Stomach (tissue), 9 donors: ENCODE measurements around the gene TMPRSS5. TPM values are rescaled to one million over a fixed set of nuclear protein-coding genes. Genes with fewer than 3 reads are reported as not detected.

Experiments used
- DNase-seq, 2 donors: peaks; one replicate each; pipeline versions ENCODE4 v3.0.0 to v3.0.0-alpha.2; 2013 to 2019
- H3K27ac ChIP-seq, 5 donors: fragments of 200-600 bp in 4 of 5; sonication (generic) in 4 of 5; one replicate each; pipeline ENCODE4 v1.5.1; 2013 to 2019; ENCODE audit warnings: mild to moderate bottlenecking in 1 of 5, moderate library complexity in 1 of 5
- H3K27me3 ChIP-seq, 3 donors: fragments of 200-600 bp; sonication (generic); one replicate each; pipeline ENCODE4 v1.5.1; 2017 to 2019; ENCODE audit warnings: mixed run types in 1 of 3
- H3K36me3 ChIP-seq, 4 donors: fragments of 200-600 bp; sonication (generic); 1 replicate in 3 of 4; 2 replicates in 1 of 4; pipeline ENCODE4 v1.5.1; 2016 to 2019
- H3K4me1 ChIP-seq, 4 donors: fragments of 200-600 bp; sonication (generic); one replicate each; pipeline ENCODE4 v1.5.1; 2016 to 2019
- H3K4me3 ChIP-seq, 4 donors: fragments of 200-600 bp; sonication (generic) in 3 of 4; one replicate each; pipeline ENCODE4 v1.5.1; 2016 to 2019; ENCODE audit warnings: mild to moderate bottlenecking in 1 of 4
- H3K9me3 ChIP-seq, 4 donors: fragments of 200-600 bp; sonication (generic); one replicate each; pipeline ENCODE4 v1.5.1; 2016 to 2019
- CTCF ChIP-seq, 7 experiments: fragments of 450-650 bp in 4 of 7; fragments of 200-600 bp in 3 of 7; sonication (generic) in 3 of 7; IDR thresholded peaks; one replicate each; pipeline ENCODE4 v1.5.1; 2016 to 2019; ENCODE audit warnings: antibody characterized with exemption in 7 of 7, control low read depth in 2 of 7, mild to moderate bottlenecking in 1 of 7
- EP300 ChIP-seq: sonication (generic); formaldehyde crosslinking; IDR thresholded peaks from one replicate; pipeline ENCODE4 v1.6.1; 2017; ENCODE audit warnings: antibody characterized with exemption
- POLR2A ChIP-seq, 4 donors: fragments of 450-650 bp; IDR thresholded peaks; one replicate each; pipeline ENCODE4 v1.6.1; 2016; ENCODE audit warnings: antibody characterized with exemption in 4 of 4, control low read depth in 2 of 4, mild to moderate bottlenecking in 1 of 4, moderate library complexity in 1 of 4
- POLR2AphosphoS5 ChIP-seq, 3 donors: sonication (generic); formaldehyde crosslinking; IDR thresholded peaks; one replicate each; pipeline ENCODE4 v1.6.1; 2016; ENCODE audit warnings: antibody characterized with exemption in 3 of 3
- WGBS, 5 donors: extraction: QIAGEN DNeasy Blood & Tissue Kit in 3 of 5; methylation state at CpG; one replicate each; pipeline versions ENCODE4 v1.1.5 to v1.1.7; 2013 to 2018; 5-methylcytosine and 5-hydroxymethylcytosine counted together
- intact Hi-C: fragments of 100-400 bp; cut with DNase I; formaldehyde crosslinking; loops from one replicate; pipeline ENCODE4 v1.15.1; 2023; ENCODE audit warnings: low total_unique reads
- polyA plus RNA-seq, 3 donors: library from polyadenylated mRNA; stranded (reverse); fragments of 200-250 nt; gene quantifications; one replicate each; pipeline ENCODE4 v1.2.3, GENCODE V29; 2013
- total RNA-seq, 5 donors: library from RNA; depleted of rRNA; stranded (reverse); fragments of >200 nt; gene quantifications; one replicate each; pipeline versions ENCODE4 v1.1.0 to v1.2.3, GENCODE V29; 2014 to 2016
- donor health status: healthy with polysubstance abuse.
- donor health status: Bipolar disorder and iron deficiency.
- donor health status: healthy.

TMPRSS5 gene
- total and polyA plus RNA-seq, 8 donors: 0.25 to 7.7 (median 0.90) TPM; not detected in 4

GRCh38 chr11:113697111-113697510 lies 9.0 kb downstream of the TMPRSS5 start:
- H3K36me3 ChIP-seq: peaks cover 0 to 20% (median 0%) of the 10 kb centered on the region in 4 donors
- H3K4me1 ChIP-seq: peaks cover 0 to 23% (median 8%) of the 10 kb centered on the region in 4 donors
- H3K9me3 ChIP-seq: no peaks in the 10 kb centered on the region
- 87 to 94% (median 93%) methylated on average over 4 to 5 of the region's 5 CpGs for WGBS, 5 donors
- no peak for DNase-seq
- H3K27ac ChIP-seq: peak overlapping the region in 2 of 5 donors; percentile 65 to 72
- no peaks in the 10 kb centered on the region for H3K27me3 ChIP-seq
- TF ChIP-seq POLR2AphosphoS5 (IDR thresholded peaks at IDR 0.05): no peak
- no peak for TF ChIP-seq CTCF (IDR thresholded peaks at IDR 0.05)
- TF ChIP-seq POLR2A (IDR thresholded peaks at IDR 0.05): no peak
- TF ChIP-seq EP300: no peak
- no peak overlapping the region for H3K4me3 ChIP-seq
- intact Hi-C loops: no loop called here

GRCh38 chr11:113695207-113695606 lies 10.9 kb downstream of the TMPRSS5 start:
- Histone ChIP-seq H3K9me3 (no peaks in the 10 kb centered on the region), H3K4me3 (no peak overlapping the region), H3K27ac (no peak overlapping the region), H3K36me3 (peaks cover 0 to 20% (median 0%) of the 10 kb centered on the region in 4 donors), H3K27me3 (no peaks in the 10 kb centered on the region), H3K4me1 (peaks cover 0 to 27% (median 8%) of the 10 kb centered on the region in 4 donors)
- no peak for DNase-seq
- WGBS, 5 donors: 76 to 95% (median 91%) methylated on average over 3 to 4 of the region's 4 CpGs
- TF ChIP-seq EP300 (no peak), CTCF (IDR thresholded peaks at IDR 0.05) (no peak), POLR2A (IDR thresholded peaks at IDR 0.05) (no peak), POLR2AphosphoS5 (IDR thresholded peaks at IDR 0.05) (no peak)
- intact Hi-C loops: no loop called here

- Histone ChIP-seq H3K4me3 (no peak overlapping the region), H3K27ac (no peak overlapping the region), H3K27me3 (no peaks in the 10 kb centered on the region), H3K4me1 (peaks cover 0 to 30% (median 8%) of the 10 kb centered on the region in 4 donors), H3K9me3 (no peaks in the 10 kb centered on the region), H3K36me3 (peaks cover 0 to 20% (median 0%) of the 10 kb centered on the region in 4 donors)
- intact Hi-C loops: no loop called here
- no peak for DNase-seq
- no peak for TF ChIP-seq CTCF (IDR thresholded peaks at IDR 0.05)
- no peak for TF ChIP-seq POLR2A (IDR thresholded peaks at IDR 0.05)
- no peak for TF ChIP-seq EP300
- TF ChIP-seq POLR2AphosphoS5 (IDR thresholded peaks at IDR 0.05): no peak
- 94 to 96% (median 95%) methylated on average over 12 of the region's 12 CpGs for WGBS, 5 donors
Measured at GRCh38 chr11:113694390-113694789, 11.7 kb downstream of the TMPRSS5 start.

- Histone ChIP-seq H3K36me3 (peaks cover 0 to 20% (median 0%) of the 10 kb centered on the region in 4 donors), H3K27me3 (no peaks in the 10 kb centered on the region), H3K9me3 (no peaks in the 10 kb centered on the region), H3K4me3 (no peak overlapping the region), H3K4me1 (peaks cover 0 to 22% (median 4%) of the 10 kb centered on the region in 4 donors), H3K27ac (no peak overlapping the region)
- no peak for DNase-seq
- intact Hi-C loops: no loop called here
- WGBS, 5 donors: 92 to 97% (median 95%) methylated on average over 13 of the region's 13 CpGs
- TF ChIP-seq POLR2AphosphoS5 (IDR thresholded peaks at IDR 0.05) (no peak), CTCF (IDR thresholded peaks at IDR 0.05) (no peak), POLR2A (IDR thresholded peaks at IDR 0.05) (no peak), EP300 (no peak)
Measured at GRCh38 chr11:113693030-113693429, 13.1 kb downstream of the TMPRSS5 start.
